HepG2 (cell line): Measurements from ENCODE around the gene FOXN3. TPM values are rescaled to one million over a fixed set of nuclear protein-coding genes. Genes with fewer than 3 reads are reported as not detected.

Experiments used
- FOSL2 ChIP-seq: sonication (generic); formaldehyde crosslinking; IDR thresholded peaks from 2 replicates; pipeline ENCODE4 v1.4.0; 2020; ENCODE audit warnings: missing genetic modification reagents
- HOXA3 ChIP-seq: sonication (generic); formaldehyde crosslinking; IDR thresholded peaks from 2 replicates; pipeline ENCODE4 v1.5.0; 2020; ENCODE audit warnings: missing genetic modification reagents
- MBD4 ChIP-seq: IDR thresholded peaks from 2 replicates; pipeline ENCODE4 v1.6.1; 2012; ENCODE audit warnings: low read length, inconsistent platforms, borderline replicate concordance
- MIXL1 ChIP-seq: IDR thresholded peaks from 2 replicates; pipeline ENCODE4 v1.6.1; 2016
- PTBP1 ChIP-seq: fragments of 200-400 bp; formaldehyde crosslinking; IDR thresholded peaks from 2 replicates; pipeline ENCODE4 v1.6.1; 2018; ENCODE audit warnings: low read length, low read depth; ENCODE audit not compliant: poor library complexity, severe bottlenecking
- REPIN1 ChIP-seq: sonication (generic); formaldehyde crosslinking; IDR thresholded peaks from 2 replicates; pipeline ENCODE4 v1.8.0; 2022; ENCODE audit warnings: missing genetic modification reagents, low read depth, mild to moderate bottlenecking, borderline replicate concordance
- SRSF1 ChIP-seq: fragments of 200-400 bp; formaldehyde crosslinking; optimal IDR thresholded peaks from 2 replicates; pipeline ENCODE3; 2017; ENCODE audit warnings: mild to moderate bottlenecking, low read depth, low read length, moderate library complexity
- TBX2 ChIP-seq: sonication (generic); formaldehyde crosslinking; IDR thresholded peaks from 2 replicates; pipeline ENCODE4 v1.5.0; 2020; ENCODE audit warnings: missing genetic modification reagents, mild to moderate bottlenecking, borderline replicate concordance
- WIZ ChIP-seq: sonication (generic); formaldehyde crosslinking; IDR thresholded peaks from 2 replicates; pipeline ENCODE4 v1.5.1; 2020; ENCODE audit warnings: mild to moderate bottlenecking, missing genetic modification reagents
- ZC3H13 ChIP-seq: sonication (generic); formaldehyde crosslinking; IDR thresholded peaks from 2 replicates; pipeline ENCODE4 v1.8.1; 2023; ENCODE audit warnings: mild to moderate bottlenecking, missing genetic modification reagents, moderate library complexity
- ZNF253 ChIP-seq: sonication (generic); formaldehyde crosslinking; IDR thresholded peaks from 2 replicates; pipeline ENCODE4 v1.8.0; 2022; ENCODE audit warnings: mild to moderate bottlenecking, missing genetic modification reagents, borderline replicate concordance
- ZNF383 ChIP-seq: sonication (generic); formaldehyde crosslinking; IDR thresholded peaks from 2 replicates; pipeline ENCODE4 v1.4.0; 2020; ENCODE audit warnings: missing genetic modification reagents, mild to moderate bottlenecking, borderline replicate concordance
- ZNF569 ChIP-seq: sonication (generic); formaldehyde crosslinking; IDR thresholded peaks from 2 replicates; pipeline ENCODE4 v1.5.0; 2020; ENCODE audit warnings: mild to moderate bottlenecking, missing genetic modification reagents, moderate library complexity, borderline replicate concordance
- ZNF713 ChIP-seq: sonication (generic); formaldehyde crosslinking; IDR thresholded peaks from 2 replicates; pipeline ENCODE4 v1.4.0; 2020; ENCODE audit warnings: mild to moderate bottlenecking, missing genetic modification reagents
- ZSCAN21 ChIP-seq: sonication (generic); formaldehyde crosslinking; IDR thresholded peaks from 2 replicates; pipeline ENCODE4 v1.8.0; 2022; ENCODE audit warnings: mild to moderate bottlenecking, missing genetic modification reagents, moderate library complexity, borderline replicate concordance
- polyA plus RNA-seq, 8 experiments: library from polyadenylated mRNA; depleted of rRNA in 3 of 8; stranded (reverse) in 7 of 8; unstranded in 1 of 8; fragments of >200 nt; fragmentation: Illumina TruSeq in 4 of 8; extraction: Trizol in 4 of 8; gene quantifications; 2 replicates each; pipeline versions ENCODE4 v1.2.1 to v1.2.3, GENCODE V29; 2011 to 2016; ENCODE audit warnings: low read depth in 4 of 8, missing spikeins in 1 of 8, mixed read lengths in 1 of 8; ENCODE audit not compliant: insufficient read depth in 1 of 8
- total RNA-seq, 5 experiments: library from RNA; depleted of rRNA; stranded (reverse); fragments of >200 nt; fragmentation: Illumina TruSeq; extraction: Trizol; gene quantifications; 2 replicates each; pipeline ENCODE4 v1.2.3, GENCODE V29; 2016; ENCODE audit warnings: low read depth in 1 of 5
- TF ChIP-seq, protein P1 (sequence below): sonication (generic); formaldehyde crosslinking; IDR thresholded peaks from 2 replicates; pipeline ENCODE4 v1.4.0; 2020; ENCODE audit warnings: missing genetic modification reagents, mild to moderate bottlenecking, borderline replicate concordance
- TF ChIP-seq, protein P2 (sequence below): sonication (generic); formaldehyde crosslinking; IDR thresholded peaks from 2 replicates; pipeline ENCODE4 v1.5.1; 2020; ENCODE audit warnings: missing genetic modification reagents, mild to moderate bottlenecking, borderline replicate concordance
- TF ChIP-seq, protein P3 (sequence below): sonication (generic); formaldehyde crosslinking; IDR thresholded peaks from 2 replicates; pipeline ENCODE4 v1.4.0; 2020; ENCODE audit warnings: missing genetic modification reagents
- TF ChIP-seq, protein P4 (sequence below), 2 experiments: fragments of 450-650 bp in 1 of 2; sonication (generic) in 1 of 2; formaldehyde crosslinking; IDR thresholded peaks; 2 replicates each; pipeline versions ENCODE4 v1.5.0 to v1.8.0; 2020 to 2022; ENCODE audit warnings: mild to moderate bottlenecking in 1 of 2, missing genetic modification reagents in 1 of 2

The FOXN3 gene
- total and polyA plus RNA-seq, 2 of the 13 experiments (the other 11 are each of a cell fraction or from before 2014, with no cell fraction given) = 32.4 to 70.2 TPM

DNA sequence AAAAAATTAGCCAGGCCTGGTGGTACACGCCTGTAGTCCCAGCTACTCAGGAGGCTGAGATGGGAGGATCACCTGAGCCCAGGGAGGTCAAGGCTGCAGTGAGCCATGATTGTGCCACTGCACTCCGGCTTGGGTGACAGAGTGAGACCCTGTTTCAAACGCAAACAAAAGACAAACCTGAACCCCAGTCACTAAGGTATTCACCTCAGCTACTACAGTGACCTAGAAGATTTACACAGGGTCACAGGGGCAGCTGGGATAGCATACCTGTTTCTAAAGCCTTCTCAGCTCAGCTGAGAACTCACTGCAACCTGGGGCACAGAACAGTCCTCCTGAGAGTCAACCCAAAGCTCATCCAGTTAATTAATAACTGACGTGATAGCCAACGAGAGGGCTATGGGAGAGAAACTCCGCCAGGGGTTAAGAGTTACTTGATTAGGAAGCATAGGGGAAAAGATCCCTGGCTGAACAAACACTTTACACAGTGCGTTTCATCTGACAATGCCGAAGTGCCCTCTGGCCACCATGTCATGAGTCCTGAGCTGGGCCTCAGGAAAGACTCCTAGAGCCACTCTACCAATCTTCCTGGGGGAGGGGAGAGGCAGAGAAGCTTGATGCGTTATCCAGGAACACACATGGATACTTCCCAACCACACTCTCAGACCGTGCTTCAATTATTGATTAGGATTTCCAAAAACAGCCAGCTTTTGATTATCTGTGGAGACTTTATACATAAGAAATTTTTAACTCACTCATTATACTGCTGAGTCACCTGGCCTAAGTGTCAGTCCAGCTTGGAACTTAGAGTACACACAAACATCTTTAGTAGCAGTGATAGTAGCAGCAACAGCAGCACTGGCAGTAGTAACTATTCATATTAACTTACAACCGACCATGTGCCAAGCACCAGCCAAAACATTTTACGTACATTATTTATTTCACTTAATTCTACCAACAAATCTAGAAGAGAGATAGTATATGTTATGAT is 48.2 kb downstream of the FOXN3 start (continued):
- TF ChIP-seq ZNF383 (CRISPR knock-in tag) = no peak
- peak; percentile 62; the same call in 1 of the 2 replicates for TF ChIP-seq MBD4
- TF ChIP-seq ZSCAN21 (CRISPR knock-in tag) = no peak
- TF ChIP-seq PTBP1 = no peak
- peak; percentile 98 for TF ChIP-seq MIXL1 (CRISPR knock-in tag)
- peak; percentile 82 for TF ChIP-seq HOXA3
- no peak for TF ChIP-seq ZNF253 (CRISPR knock-in tag)
- TF ChIP-seq, protein P1, sequence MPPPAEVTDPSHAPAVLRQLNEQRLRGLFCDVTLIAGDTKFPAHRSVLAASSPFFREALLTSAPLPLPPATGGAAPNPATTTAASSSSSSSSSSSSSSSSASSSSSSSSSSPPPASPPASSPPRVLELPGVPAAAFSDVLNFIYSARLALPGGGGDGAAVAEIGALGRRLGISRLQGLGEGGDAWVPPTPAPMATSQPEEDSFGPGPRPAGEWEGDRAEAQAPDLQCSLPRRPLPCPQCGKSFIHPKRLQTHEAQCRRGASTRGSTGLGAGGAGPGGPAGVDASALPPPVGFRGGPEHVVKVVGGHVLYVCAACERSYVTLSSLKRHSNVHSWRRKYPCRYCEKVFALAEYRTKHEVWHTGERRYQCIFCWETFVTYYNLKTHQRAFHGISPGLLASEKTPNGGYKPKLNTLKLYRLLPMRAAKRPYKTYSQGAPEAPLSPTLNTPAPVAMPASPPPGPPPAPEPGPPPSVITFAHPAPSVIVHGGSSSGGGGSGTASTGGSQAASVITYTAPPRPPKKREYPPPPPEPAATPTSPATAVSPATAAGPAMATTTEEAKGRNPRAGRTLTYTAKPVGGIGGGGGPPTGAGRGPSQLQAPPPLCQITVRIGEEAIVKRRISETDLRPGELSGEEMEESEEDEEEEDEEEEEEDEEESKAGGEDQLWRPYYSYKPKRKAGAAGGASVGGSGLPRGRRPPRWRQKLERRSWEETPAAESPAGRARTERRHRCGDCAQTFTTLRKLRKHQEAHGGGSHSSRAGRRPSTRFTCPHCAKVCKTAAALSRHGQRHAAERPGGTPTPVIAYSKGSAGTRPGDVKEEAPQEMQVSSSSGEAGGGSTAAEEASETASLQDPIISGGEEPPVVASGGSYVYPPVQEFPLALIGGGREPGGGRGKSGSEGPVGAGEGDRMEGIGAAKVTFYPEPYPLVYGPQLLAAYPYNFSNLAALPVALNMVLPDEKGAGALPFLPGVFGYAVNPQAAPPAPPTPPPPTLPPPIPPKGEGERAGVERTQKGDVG = peak; percentile 84; the same call in 1 of the 2 replicates
- TF ChIP-seq ZC3H13 (CRISPR knock-in tag) = 0 out of 2 replicates have a peak, but pooled peaks have one; percentile 36
- no peak for TF ChIP-seq ZNF713 (CRISPR knock-in tag)
- TF ChIP-seq WIZ = no peak
- TF ChIP-seq REPIN1 (CRISPR knock-in tag) = peak; percentile 77
- peak; percentile 46 for TF ChIP-seq FOSL2 (CRISPR knock-in tag)
- TF ChIP-seq ZNF569 (CRISPR knock-in tag) = no peak
- peak; percentile 93 for TF ChIP-seq TBX2 (CRISPR knock-in tag)
- TF ChIP-seq, protein P2, sequence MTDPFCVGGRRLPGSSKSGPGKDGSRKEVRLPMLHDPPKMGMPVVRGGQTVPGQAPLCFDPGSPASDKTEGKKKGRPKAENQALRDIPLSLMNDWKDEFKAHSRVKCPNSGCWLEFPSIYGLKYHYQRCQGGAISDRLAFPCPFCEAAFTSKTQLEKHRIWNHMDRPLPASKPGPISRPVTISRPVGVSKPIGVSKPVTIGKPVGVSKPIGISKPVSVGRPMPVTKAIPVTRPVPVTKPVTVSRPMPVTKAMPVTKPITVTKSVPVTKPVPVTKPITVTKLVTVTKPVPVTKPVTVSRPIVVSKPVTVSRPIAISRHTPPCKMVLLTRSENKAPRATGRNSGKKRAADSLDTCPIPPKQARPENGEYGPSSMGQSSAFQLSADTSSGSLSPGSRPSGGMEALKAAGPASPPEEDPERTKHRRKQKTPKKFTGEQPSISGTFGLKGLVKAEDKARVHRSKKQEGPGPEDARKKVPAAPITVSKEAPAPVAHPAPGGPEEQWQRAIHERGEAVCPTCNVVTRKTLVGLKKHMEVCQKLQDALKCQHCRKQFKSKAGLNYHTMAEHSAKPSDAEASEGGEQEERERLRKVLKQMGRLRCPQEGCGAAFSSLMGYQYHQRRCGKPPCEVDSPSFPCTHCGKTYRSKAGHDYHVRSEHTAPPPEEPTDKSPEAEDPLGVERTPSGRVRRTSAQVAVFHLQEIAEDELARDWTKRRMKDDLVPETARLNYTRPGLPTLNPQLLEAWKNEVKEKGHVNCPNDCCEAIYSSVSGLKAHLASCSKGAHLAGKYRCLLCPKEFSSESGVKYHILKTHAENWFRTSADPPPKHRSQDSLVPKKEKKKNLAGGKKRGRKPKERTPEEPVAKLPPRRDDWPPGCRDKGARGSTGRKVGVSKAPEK (CRISPR knock-in tag) = 0 out of 2 replicates have a peak, but pooled peaks have one; percentile 36
- no peak for TF ChIP-seq SRSF1
- TF ChIP-seq, protein P3, sequence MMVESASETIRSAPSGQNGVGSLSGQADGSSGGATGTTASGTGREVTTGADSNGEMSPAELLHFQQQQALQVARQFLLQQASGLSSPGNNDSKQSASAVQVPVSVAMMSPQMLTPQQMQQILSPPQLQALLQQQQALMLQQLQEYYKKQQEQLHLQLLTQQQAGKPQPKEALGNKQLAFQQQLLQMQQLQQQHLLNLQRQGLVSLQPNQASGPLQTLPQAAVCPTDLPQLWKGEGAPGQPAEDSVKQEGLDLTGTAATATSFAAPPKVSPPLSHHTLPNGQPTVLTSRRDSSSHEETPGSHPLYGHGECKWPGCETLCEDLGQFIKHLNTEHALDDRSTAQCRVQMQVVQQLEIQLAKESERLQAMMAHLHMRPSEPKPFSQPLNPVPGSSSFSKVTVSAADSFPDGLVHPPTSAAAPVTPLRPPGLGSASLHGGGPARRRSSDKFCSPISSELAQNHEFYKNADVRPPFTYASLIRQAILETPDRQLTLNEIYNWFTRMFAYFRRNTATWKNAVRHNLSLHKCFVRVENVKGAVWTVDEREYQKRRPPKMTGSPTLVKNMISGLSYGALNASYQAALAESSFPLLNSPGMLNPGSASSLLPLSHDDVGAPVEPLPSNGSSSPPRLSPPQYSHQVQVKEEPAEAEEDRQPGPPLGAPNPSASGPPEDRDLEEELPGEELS (CRISPR knock-in tag) = peak; percentile 81
- TF ChIP-seq, protein P4, sequence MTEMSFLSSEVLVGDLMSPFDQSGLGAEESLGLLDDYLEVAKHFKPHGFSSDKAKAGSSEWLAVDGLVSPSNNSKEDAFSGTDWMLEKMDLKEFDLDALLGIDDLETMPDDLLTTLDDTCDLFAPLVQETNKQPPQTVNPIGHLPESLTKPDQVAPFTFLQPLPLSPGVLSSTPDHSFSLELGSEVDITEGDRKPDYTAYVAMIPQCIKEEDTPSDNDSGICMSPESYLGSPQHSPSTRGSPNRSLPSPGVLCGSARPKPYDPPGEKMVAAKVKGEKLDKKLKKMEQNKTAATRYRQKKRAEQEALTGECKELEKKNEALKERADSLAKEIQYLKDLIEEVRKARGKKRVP (CRISPR knock-in tag; IDR thresholded peaks at IDR 0.05) = no peak
